PC-9 (cell line): ENCODE measurements around the gene IMMP2L.

Source experiments
- CTCF ChIP-seq: fragments of 200-600 bp; sonication (generic); conservative IDR thresholded peaks from 2 replicates; pipeline ENCODE4 v1.6.1; 2017; ENCODE audit warnings: mixed run types, antibody characterized with exemption, mild to moderate bottlenecking, moderate library complexity
- EZH2 ChIP-seq: fragments of 200-600 bp; sonication (generic); IDR thresholded peaks from 2 replicates; pipeline ENCODE4 v1.8.0; 2017; ENCODE audit warnings: antibody characterized with exemption, low read depth

- TF ChIP-seq EZH2, result no peak
- no peak for TF ChIP-seq CTCF
These were observed 585.1 kb downstream of the IMMP2L start for GRCh38 chr7:110977127-110977737.
